Tibial nerve (tissue), 3 donors: Measurements from ENCODE around the gene TSEN54.
"Not testable (repeated sequence)": the region's sequence is repeated elsewhere in the genome, so short reads cannot be mapped to it uniquely, and the experiment has no call there.

ENCODE experiments used
- POLR2A ChIP-seq, 2 donors: fragments of 450-650 bp; IDR thresholded peaks; one replicate each; pipeline ENCODE4 v1.6.1; 2017; ENCODE audit warnings: antibody characterized with exemption in 2 of 2, mild to moderate bottlenecking in 2 of 2, moderate library complexity in 2 of 2
- TF ChIP-seq, protein P1 (sequence below), 5 experiments: fragments of 200-600 bp in 3 of 5; fragments of 450-650 bp in 2 of 5; sonication (generic) in 3 of 5; IDR thresholded peaks; one replicate each; pipeline ENCODE4 v1.5.1; 2016 to 2019; ENCODE audit warnings: antibody characterized with exemption in 5 of 5, mild to moderate bottlenecking in 3 of 5, moderate library complexity in 2 of 5

DNA sequence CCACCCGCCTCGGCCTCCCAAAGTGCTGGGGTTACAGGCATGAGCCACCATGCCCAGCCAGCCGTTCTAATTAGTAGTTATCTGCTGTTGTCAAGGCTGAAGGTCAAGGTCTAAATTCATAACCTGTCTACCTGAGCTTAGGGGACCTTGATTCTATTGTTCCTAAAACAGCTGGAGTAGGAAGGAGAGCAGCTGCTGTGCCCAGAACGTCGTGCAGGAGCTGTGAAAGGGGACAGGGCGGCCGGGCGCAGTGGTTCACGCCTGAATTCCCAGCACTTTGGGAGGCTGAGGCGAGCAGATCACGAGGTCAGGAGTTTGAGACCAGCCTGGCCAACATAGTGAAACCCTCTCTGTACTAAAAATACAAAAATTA is 38.9 kb upstream of the TSEN54 start:
- TF ChIP-seq, protein P1, sequence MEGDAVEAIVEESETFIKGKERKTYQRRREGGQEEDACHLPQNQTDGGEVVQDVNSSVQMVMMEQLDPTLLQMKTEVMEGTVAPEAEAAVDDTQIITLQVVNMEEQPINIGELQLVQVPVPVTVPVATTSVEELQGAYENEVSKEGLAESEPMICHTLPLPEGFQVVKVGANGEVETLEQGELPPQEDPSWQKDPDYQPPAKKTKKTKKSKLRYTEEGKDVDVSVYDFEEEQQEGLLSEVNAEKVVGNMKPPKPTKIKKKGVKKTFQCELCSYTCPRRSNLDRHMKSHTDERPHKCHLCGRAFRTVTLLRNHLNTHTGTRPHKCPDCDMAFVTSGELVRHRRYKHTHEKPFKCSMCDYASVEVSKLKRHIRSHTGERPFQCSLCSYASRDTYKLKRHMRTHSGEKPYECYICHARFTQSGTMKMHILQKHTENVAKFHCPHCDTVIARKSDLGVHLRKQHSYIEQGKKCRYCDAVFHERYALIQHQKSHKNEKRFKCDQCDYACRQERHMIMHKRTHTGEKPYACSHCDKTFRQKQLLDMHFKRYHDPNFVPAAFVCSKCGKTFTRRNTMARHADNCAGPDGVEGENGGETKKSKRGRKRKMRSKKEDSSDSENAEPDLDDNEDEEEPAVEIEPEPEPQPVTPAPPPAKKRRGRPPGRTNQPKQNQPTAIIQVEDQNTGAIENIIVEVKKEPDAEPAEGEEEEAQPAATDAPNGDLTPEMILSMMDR (IDR thresholded peaks at IDR 0.05), result not testable (repeated sequence)
- TF ChIP-seq POLR2A (IDR thresholded peaks at IDR 0.05), result not testable (repeated sequence)
